Astrocyte of the spinal cord (primary cell): Measurements from ENCODE around the gene CYP1A2.

Source experiments
- DNase-seq: peaks from one replicate; pipeline ENCODE4 v3.0.0; 2011; ENCODE audit warnings: low read depth, low spot score
- H3K4me3 ChIP-seq: 2 replicates; pipeline ENCODE4 v1.5.1; 2011; ENCODE audit warnings: low read depth, mild to moderate bottlenecking, low read length, moderate library complexity
- CTCF ChIP-seq: IDR thresholded peaks from 2 replicates; pipeline ENCODE4 v1.5.1; 2012; ENCODE audit warnings: low read depth, mild to moderate bottlenecking, low read length, inconsistent platforms
- in situ Hi-C: cut with HindIII; loops from 2 replicates; pipeline ENCODE4 v1.10.0; 2017; ENCODE audit warnings: low sequenced_read_pairs

Gene CYP1A2

GRCh38 chr15:74742422-74742821 is 6.2 kb upstream of the CYP1A2 start:
- no peak for DNase-seq
- no peak overlapping the region for H3K4me3 ChIP-seq
- no peak for TF ChIP-seq CTCF
- in situ Hi-C loops, result no loop called here

GRCh38 chr15:74746389-74746788 is 2.3 kb upstream of the CYP1A2 start:
- TF ChIP-seq CTCF, result no peak
- H3K4me3 ChIP-seq, result no peak overlapping the region
- DNase-seq, result no peak
- in situ Hi-C loops, result no loop called here

GRCh38 chr15:74749832-74750231 is 1.2 kb downstream of the CYP1A2 start:
- no peak overlapping the region for H3K4me3 ChIP-seq
- in situ Hi-C loops, result no loop called here
- DNase-seq, result no peak
- TF ChIP-seq CTCF, result no peak

- TF ChIP-seq CTCF, result no peak
- no peak for DNase-seq
- in situ Hi-C loops, result no loop called here
- no peak overlapping the region for H3K4me3 ChIP-seq
Measured at GRCh38 chr15:74750751-74751150, 2.1 kb downstream of the CYP1A2 start.

- no peak for TF ChIP-seq CTCF
- in situ Hi-C loops, result no loop called here
- H3K4me3 ChIP-seq, result no peak overlapping the region
- no peak for DNase-seq
Measured at GRCh38 chr15:74752011-74752410, 3.4 kb downstream of the CYP1A2 start.

- in situ Hi-C loops, result no loop called here
- no peak overlapping the region for H3K4me3 ChIP-seq
- no peak for DNase-seq
- TF ChIP-seq CTCF, result no peak
Measured at GRCh38 chr15:74752531-74752930, 3.9 kb downstream of the CYP1A2 start.
